Karpas-422 (cell line): Measurements from ENCODE around the gene COL5A1. TPM values are rescaled to one million over a fixed set of nuclear protein-coding genes. Genes with fewer than 3 reads are reported as not detected.

ENCODE experiments used
- DNase-seq: peaks from one replicate; pipeline ENCODE4 v3.0.0-alpha.2; 2015
- H2AFZ ChIP-seq: fragments of 200-600 bp; sonication (generic); 2 replicates; pipeline ENCODE4 v1.6.1; 2014; ENCODE audit warnings: antibody characterized with exemption, low read length, mixed read lengths
- H3K27ac ChIP-seq: fragments of 200-600 bp; sonication (generic); 2 replicates; pipeline ENCODE4 v1.5.1; 2014; ENCODE audit warnings: mild to moderate bottlenecking, low read length, moderate library complexity
- H3K27me3 ChIP-seq: fragments of 200-600 bp; sonication (generic); 2 replicates; pipeline ENCODE4 v1.6.1; 2014; ENCODE audit warnings: low read length, mixed read lengths
- H3K36me3 ChIP-seq: fragments of 200-600 bp; sonication (generic); 2 replicates; pipeline ENCODE4 v1.6.1; 2014; ENCODE audit warnings: low read length, mixed read lengths; ENCODE audit not compliant: insufficient read depth
- H3K4me1 ChIP-seq: fragments of 200-600 bp; sonication (generic); 2 replicates; pipeline ENCODE4 v1.6.1; 2014; ENCODE audit warnings: mild to moderate bottlenecking, low read length, mixed read lengths
- H3K4me2 ChIP-seq: fragments of 200-600 bp; sonication (generic); 2 replicates; pipeline ENCODE4 v1.6.1; 2014; ENCODE audit warnings: low read length, low read depth, mild to moderate bottlenecking; ENCODE audit not compliant: poor library complexity, severe bottlenecking
- H3K4me3 ChIP-seq: fragments of 200-600 bp; sonication (generic); 2 replicates; pipeline ENCODE4 v1.5.1; 2014; ENCODE audit warnings: mild to moderate bottlenecking, antibody characterized with exemption, low read length, mixed read lengths
- H3K79me2 ChIP-seq: fragments of 200-600 bp; sonication (generic); 2 replicates; pipeline ENCODE4 v1.6.1; 2014; ENCODE audit warnings: mild to moderate bottlenecking, low read length, mixed read lengths
- H3K9ac ChIP-seq: fragments of 200-600 bp; sonication (generic); 2 replicates; pipeline ENCODE4 v1.6.0; 2014; ENCODE audit warnings: low read length
- H3K9me2 ChIP-seq: fragments of 200-600 bp; sonication (generic), shearing (Covaris generic); replicated peaks from 2 replicates; pipeline ENCODE4 v1.6.0; 2014; ENCODE audit warnings: mild to moderate bottlenecking, low read length, moderate library complexity; ENCODE audit not compliant: insufficient read depth
- H3K9me3 ChIP-seq: fragments of 300-700, 200-600 bp; sonication (generic); 2 replicates; pipeline ENCODE4 v1.6.1; 2014; ENCODE audit warnings: low read length, mixed read lengths
- H4K20me1 ChIP-seq: fragments of 200-600 bp; sonication (generic); 2 replicates; pipeline ENCODE4 v1.6.1; 2014; ENCODE audit warnings: mild to moderate bottlenecking, antibody characterized with exemption, low read length, low read depth; ENCODE audit not compliant: insufficient read depth
- total RNA-seq: library from RNA; depleted of rRNA; stranded (reverse); fragments of >200 nt; shearing (Covaris generic); gene quantifications from 2 replicates; pipeline ENCODE4 v1.2.3, GENCODE V29; 2014; ENCODE audit warnings: low replicate concordance

The COL5A1 gene
- total RNA-seq, 1 experiment from 2014 or later, result not detected

- DNase-seq, result no peak
- Histone ChIP-seq H3K4me3 (no peak overlapping the region), H3K9me3 (peaks cover 13% of the 10 kb centered on the region)
These were observed 206.3 kb downstream of the COL5A1 start for GRCh38 chr9:134847752-134848432.

DNA sequence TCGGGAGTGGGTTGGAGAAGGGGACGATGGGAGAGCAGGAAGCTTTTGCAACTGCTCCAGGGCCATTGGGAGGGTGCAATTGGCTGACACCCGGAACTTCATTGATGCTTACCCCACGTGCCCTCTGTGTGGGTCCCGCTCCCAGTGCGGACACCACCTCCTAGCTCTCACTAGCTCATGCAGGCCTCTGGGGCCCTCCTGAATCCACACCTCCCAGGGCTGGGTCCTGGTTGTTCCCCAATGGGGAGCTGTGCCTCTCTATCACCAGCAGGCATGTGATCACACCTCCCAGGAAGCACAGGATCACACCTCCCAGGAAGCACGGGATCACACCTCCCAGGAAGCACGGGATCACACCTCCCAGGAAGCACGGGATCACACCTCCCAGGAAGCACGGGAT lies 206.9 kb downstream of the COL5A1 start:
- Histone ChIP-seq H3K4me2 (no peak overlapping the region), H3K4me3 (no peak overlapping the region), H4K20me1 (no peaks in the 10 kb centered on the region), H2AFZ (no peak overlapping the region), H3K4me1 (no peaks in the 10 kb centered on the region), H3K9me3 (peaks cover 13% of the 10 kb centered on the region), H3K9me2 (no peaks in the 10 kb centered on the region), H3K79me2 (no peaks in the 10 kb centered on the region), H3K27ac (no peak overlapping the region), H3K36me3 (no peaks in the 10 kb centered on the region), H3K9ac (no peak overlapping the region), H3K27me3 (no peaks in the 10 kb centered on the region)
- DNase-seq, result no peak

More at GRCh38 chr9:134847752-134848432, 206.3 kb downstream of the COL5A1 start:
- H3K36me3 ChIP-seq, result no peaks in the 10 kb centered on the region
- no peak overlapping the region for H3K4me2 ChIP-seq
- no peaks in the 10 kb centered on the region for H3K27me3 ChIP-seq
- no peaks in the 10 kb centered on the region for H4K20me1 ChIP-seq
- H3K27ac ChIP-seq, result no peak overlapping the region
- no peak overlapping the region for H2AFZ ChIP-seq
- no peaks in the 10 kb centered on the region for H3K79me2 ChIP-seq
- no peaks in the 10 kb centered on the region for H3K9me2 ChIP-seq
- H3K4me1 ChIP-seq, result no peaks in the 10 kb centered on the region
- H3K9ac ChIP-seq, result no peak overlapping the region

DNA sequence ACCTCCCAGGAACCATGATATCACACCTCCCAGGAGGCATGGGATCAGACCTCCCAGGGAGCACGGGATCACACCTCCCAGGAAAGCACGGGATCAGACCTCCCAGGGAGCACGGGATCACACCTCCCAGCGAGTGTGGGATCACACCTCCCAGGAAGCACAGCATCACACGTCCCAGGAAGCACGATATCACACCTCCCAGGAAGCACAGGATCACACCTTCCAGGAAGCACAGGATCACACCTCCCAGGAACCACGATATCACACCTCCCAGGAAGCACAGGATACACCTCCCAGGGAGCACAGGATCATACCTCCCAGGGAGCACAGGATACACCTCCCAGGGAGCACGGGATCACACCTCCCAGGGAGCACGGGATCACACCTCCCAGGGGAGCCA lies 209.0 kb downstream of the COL5A1 start:
- Histone ChIP-seq H3K36me3 (no peaks in the 10 kb centered on the region), H3K79me2 (no peaks in the 10 kb centered on the region), H3K27me3 (no peaks in the 10 kb centered on the region), H4K20me1 (no peaks in the 10 kb centered on the region), H3K9me3 (peaks cover 13% of the 10 kb centered on the region), H2AFZ (no peak overlapping the region), H3K4me1 (no peaks in the 10 kb centered on the region), H3K9me2 (no peaks in the 10 kb centered on the region), H3K27ac (no peak overlapping the region), H3K9ac (no peak overlapping the region), H3K4me3 (no peak overlapping the region), H3K4me2 (no peak overlapping the region)
- DNase-seq, result no peak

DNA sequence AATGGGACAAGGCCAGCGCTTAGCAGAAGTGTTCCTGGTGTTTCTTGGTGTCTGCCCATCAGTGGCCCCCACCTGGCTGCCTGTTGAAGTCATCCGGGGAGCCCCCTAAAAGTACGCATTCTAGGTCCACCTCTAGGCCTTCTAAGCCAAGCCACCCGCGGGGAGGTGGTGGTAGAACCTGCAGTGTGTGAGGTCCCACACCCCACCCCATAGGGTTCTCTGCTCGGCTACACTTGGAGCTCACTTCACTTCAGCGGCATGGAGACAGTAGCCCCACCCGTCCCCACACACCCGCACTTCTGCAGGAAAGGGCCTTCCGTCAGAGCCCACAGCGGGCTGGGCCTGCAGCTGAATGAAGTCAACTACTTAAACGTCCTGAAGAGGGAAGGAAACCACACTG lies 209.4 kb downstream of the COL5A1 start:
- Histone ChIP-seq H3K27me3 (no peaks in the 10 kb centered on the region), H3K9me3 (peaks cover 13% of the 10 kb centered on the region), H3K27ac (no peak overlapping the region), H3K4me2 (no peak overlapping the region), H3K9me2 (no peaks in the 10 kb centered on the region), H3K9ac (no peak overlapping the region), H3K79me2 (no peaks in the 10 kb centered on the region), H4K20me1 (no peaks in the 10 kb centered on the region), H3K4me3 (no peak overlapping the region), H3K36me3 (no peaks in the 10 kb centered on the region), H2AFZ (no peak overlapping the region), H3K4me1 (no peaks in the 10 kb centered on the region)
- DNase-seq, result no peak

DNA sequence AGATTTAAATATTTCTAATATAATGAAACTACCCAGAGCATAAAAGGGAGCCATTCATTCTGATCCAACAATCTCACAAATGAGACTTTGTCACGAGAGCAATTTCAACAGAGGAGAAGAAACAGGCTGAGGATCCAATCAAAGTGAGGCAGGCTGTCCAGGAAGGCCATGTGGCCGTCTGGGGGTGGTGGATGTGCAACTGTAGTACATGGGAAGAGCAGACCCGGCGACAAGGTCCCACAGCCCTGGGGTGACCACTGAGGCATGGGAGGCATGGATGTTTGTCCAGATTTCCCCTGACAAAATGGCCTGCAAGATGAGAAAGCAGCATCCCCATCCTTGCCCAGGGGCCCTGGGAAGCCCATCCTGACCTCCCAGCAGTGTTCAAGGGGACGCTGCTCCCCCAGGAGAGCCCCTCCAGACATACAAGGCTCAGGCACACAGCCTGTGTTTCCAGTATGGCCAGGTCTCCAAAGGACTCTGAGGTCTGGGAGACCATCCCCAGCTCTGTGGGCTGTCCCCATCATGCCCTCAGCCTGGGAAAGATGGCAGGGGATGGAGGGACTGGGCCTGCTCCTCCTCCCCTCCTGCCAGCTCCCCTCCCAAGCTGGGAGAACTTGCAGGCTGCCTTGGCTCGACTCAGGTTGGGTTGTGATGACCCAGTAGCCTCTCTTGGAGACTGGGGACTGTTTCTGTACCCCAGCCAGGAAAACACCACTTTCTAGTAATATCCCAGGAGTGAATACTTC lies 211.5 kb downstream of the COL5A1 start:
- no peak overlapping the region for H3K9ac ChIP-seq
- no peak overlapping the region for H3K27ac ChIP-seq
- no peak overlapping the region for H3K4me3 ChIP-seq
- no peaks in the 10 kb centered on the region for H3K36me3 ChIP-seq
- H3K27me3 ChIP-seq, result no peaks in the 10 kb centered on the region
- no peaks in the 10 kb centered on the region for H3K4me1 ChIP-seq
- peaks cover 11% of the 10 kb centered on the region for H3K9me3 ChIP-seq
- H3K4me2 ChIP-seq, result no peak overlapping the region
- no peak overlapping the region for H2AFZ ChIP-seq
- DNase-seq, result no peak
- H3K9me2 ChIP-seq, result no peaks in the 10 kb centered on the region
- H3K79me2 ChIP-seq, result no peaks in the 10 kb centered on the region
- H4K20me1 ChIP-seq, result no peaks in the 10 kb centered on the region

GRCh38 chr9:134853893-134854292 lies 212.3 kb downstream of the COL5A1 start:
- Histone ChIP-seq H3K9ac (no peak overlapping the region), H3K4me1 (no peaks in the 10 kb centered on the region), H3K79me2 (no peaks in the 10 kb centered on the region), H3K27me3 (no peaks in the 10 kb centered on the region), H3K9me2 (no peaks in the 10 kb centered on the region), H3K4me3 (no peak overlapping the region), H3K27ac (no peak overlapping the region), H2AFZ (no peak overlapping the region), H3K36me3 (no peaks in the 10 kb centered on the region), H3K4me2 (no peak overlapping the region), H3K9me3 (peaks cover 8% of the 10 kb centered on the region), H4K20me1 (no peaks in the 10 kb centered on the region)
- no peak for DNase-seq

DNA sequence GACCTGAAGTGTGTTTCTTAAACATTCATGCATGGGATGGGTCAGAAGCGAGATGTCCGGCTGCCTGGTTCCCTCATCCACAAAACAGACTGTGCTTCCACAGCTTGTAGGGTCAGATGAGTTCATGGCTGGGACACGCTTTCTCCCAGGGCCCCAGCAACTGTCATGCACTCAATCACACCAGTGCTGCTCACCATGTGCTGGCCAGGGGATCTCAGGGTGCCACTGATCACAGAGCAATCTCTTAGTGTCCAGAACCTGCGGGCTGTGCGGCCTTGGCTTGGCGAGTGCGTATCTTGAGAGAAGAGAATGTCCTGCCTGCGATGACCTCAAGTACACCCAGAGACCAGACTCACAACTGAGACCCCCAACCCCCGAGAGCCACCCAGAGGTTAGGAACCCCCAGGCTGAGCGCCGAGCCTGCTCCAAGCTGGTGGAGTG lies 213.0 kb downstream of the COL5A1 start:
- H3K27ac ChIP-seq, result no peak overlapping the region
- H3K79me2 ChIP-seq, result no peaks in the 10 kb centered on the region
- DNase-seq, result no peak
- H3K36me3 ChIP-seq, result no peaks in the 10 kb centered on the region
- peaks cover 8% of the 10 kb centered on the region for H3K9me3 ChIP-seq
- no peak overlapping the region for H3K4me3 ChIP-seq
- H3K4me1 ChIP-seq, result no peaks in the 10 kb centered on the region
- H3K4me2 ChIP-seq, result no peak overlapping the region
- no peak overlapping the region for H3K9ac ChIP-seq
- no peaks in the 10 kb centered on the region for H3K27me3 ChIP-seq
- no peaks in the 10 kb centered on the region for H4K20me1 ChIP-seq
- H2AFZ ChIP-seq, result no peak overlapping the region
- H3K9me2 ChIP-seq, result no peaks in the 10 kb centered on the region

- DNase-seq, result no peak
- no peaks in the 10 kb centered on the region for H3K27me3 ChIP-seq
- no peak overlapping the region for H3K4me2 ChIP-seq
- H3K9me3 ChIP-seq, result peaks cover 5% of the 10 kb centered on the region
- H4K20me1 ChIP-seq, result no peaks in the 10 kb centered on the region
- no peaks in the 10 kb centered on the region for H3K9me2 ChIP-seq
- H3K9ac ChIP-seq, result no peak overlapping the region
- H3K4me3 ChIP-seq, result no peak overlapping the region
- no peak overlapping the region for H3K27ac ChIP-seq
- H3K36me3 ChIP-seq, result no peaks in the 10 kb centered on the region
- H3K79me2 ChIP-seq, result no peaks in the 10 kb centered on the region
- no peak overlapping the region for H2AFZ ChIP-seq
- no peaks in the 10 kb centered on the region for H3K4me1 ChIP-seq
These were observed 213.8 kb downstream of the COL5A1 start for GRCh38 chr9:134855231-134855899.
